GM21367 (cell line): ENCODE results near the gene KPNB1.

Experiments used
- ATAC-seq: cut with Tn5 transposase; IDR thresholded peaks from one replicate; pipeline ENCODE4 v1.9.1; 2021; ENCODE audit not compliant: unreplicated experiment

Gene KPNB1

DNA sequence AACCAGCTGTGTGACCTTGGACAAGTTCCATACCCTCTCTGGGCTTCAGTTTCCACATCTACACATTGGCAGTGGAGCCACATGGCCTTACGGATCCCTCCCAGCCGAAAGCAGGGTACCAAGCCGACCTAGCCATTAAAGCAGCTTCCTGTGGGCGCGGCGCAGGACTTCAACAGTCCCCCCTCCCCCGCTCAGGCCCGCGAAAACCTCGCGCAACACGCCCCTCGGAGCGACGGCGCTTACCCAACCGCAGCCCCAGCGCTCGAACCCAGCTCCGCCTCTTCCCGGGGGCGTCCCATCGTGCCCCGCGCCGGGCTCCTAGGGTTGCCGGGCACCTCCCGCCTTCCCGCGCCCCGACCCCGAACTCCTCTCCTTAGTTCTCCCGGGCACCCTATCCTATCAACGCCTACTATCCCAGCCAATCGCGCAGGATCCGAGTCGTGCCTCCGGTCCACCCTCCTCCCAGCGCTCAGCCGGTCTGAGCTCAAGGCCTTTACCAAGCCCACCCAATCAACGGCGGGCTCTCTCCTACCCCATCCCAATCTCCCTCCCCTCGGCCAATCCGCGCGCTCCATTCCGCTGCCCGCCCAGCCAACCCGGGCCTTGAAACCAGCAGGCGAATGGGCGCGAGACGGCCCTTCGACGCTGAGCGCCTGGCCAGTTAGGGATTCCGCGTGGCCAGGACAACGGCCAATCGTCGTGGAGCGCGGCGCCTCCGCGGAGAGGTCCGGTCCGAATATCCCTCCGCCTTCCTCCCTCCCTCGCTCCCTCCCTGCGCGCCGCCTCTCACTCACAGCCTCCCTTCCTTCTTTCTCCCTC lies at the start of gene KPNB1:
TSS of gene KPNB1 (plus strand) at position 767 of the 819 bp plus-strand sequence. CDS start 326 bp downstream, outside the sequence.
- ATAC-seq: peak; percentile 70

GRCh38 chr17:47603830-47604597 lies 45.7 kb upstream of the KPNB1 start:
- ATAC-seq: no peak

- ATAC-seq: no peak
Observed at GRCh38 chr17:47604598-47604927, 45.2 kb upstream of the KPNB1 start.

DNA sequence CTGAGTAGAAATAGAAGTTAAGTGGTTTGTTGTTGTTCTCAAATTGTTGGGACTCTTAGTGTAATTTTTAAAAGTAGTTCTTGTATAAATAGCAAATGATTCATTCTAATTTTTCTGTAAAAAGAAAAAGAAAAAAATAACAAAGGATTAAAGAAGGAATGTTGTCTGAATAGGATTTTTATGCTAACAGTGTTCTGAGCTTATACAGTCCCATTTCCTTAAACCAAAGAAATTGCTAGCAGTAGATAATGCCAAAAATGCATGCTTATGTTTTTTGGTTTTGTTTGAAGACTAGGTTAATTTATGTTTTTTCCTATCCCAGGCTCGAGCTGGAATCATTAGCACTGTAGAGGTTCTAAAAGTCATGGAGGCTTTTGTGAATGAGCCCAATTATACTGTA lies 44.7 kb upstream of the KPNB1 start:
- no peak for ATAC-seq

- ATAC-seq: no peak
Observed at GRCh38 chr17:47607481-47607880, 42.2 kb upstream of the KPNB1 start.

GRCh38 chr17:47611372-47612350 lies 38.1 kb upstream of the KPNB1 start:
- ATAC-seq: no peak

DNA sequence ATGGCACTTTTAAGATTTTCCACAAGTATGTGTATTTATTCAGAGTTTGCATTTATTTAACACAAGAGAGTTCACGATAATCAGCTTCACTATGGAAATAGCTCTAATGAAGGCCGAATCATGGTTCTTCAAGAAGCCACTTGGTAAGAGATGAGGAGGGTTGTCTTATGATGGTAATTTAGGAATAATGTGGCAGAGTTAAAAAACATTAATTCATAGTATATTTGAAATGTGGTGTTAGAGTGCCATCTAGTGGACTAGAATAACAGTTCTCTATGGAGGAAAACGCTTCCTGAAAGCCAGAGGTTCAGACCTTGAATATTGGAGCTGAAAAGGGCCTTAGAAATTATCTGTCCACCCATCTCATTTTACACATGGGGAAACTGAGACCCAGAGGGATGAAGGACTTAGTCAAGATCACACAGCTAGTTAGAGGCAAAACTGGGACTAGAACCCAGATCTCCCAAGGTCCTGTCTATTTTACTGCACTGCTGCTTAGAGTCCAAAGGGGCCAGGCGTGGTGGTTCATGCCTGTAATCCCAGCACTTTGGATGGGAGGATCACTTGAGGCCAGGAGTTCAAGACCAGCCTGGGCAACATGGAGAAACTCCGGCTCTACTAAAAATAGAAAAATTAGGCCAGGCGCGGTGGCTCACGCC lies 33.8 kb upstream of the KPNB1 start:
- ATAC-seq: no peak

DNA sequence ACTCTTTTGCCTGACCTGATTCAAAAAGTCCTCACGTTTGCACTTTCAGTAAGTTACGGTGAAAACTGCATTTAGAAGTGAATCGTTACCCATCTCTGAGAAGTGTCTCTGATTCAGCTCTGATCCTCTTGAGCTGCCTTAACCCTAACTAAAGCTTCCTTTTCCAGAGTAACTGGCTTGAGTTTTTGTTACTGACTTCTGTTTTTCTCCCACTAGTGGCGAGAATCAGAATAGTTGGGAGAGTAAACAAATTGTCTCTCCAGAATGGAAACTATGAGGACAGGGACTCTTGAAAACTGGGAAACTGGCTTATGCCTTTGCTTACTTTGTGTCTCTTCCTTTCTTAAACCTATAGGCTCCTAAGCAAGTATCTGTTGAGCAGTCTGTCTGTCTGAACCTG lies 31.3 kb upstream of the KPNB1 start:
- ATAC-seq: no peak

DNA sequence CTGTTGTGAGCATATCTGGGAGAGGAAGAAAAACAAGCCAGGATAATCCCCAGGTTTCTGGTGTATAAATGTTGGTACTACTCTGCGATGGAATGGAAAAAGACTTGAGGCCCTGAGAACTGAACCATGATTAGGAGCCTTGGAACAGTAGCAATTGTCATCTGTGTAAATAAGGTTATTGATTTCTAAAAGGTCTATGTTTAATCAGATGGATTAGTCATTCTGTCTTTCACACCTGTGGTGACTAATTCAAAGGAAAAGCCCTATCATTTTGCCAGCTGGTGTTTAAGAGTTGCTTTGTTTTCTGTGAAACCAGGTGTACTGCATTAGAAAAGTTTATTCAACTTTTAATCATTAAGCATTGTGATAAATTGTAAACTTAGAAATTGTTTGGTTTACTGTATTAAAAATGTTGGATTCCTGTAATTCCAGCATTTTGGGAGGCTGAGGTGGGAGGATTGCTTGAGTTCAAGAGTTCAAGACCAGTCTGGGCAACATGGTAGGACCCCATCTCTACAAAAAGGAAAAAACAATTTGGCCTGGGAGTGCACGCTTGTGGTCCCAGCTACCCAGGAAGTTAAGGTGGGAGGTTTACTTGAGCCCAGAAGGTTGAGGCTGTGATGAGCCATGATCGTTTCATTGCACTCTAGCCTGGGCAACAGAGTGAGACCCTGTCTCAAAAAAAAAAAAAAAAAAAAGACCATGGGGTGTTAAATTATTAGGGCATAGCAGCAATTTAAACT lies 29.0 kb upstream of the KPNB1 start:
- no peak for ATAC-seq

- ATAC-seq: no peak
Observed at GRCh38 chr17:47621293-47622179, 28.2 kb upstream of the KPNB1 start.

DNA sequence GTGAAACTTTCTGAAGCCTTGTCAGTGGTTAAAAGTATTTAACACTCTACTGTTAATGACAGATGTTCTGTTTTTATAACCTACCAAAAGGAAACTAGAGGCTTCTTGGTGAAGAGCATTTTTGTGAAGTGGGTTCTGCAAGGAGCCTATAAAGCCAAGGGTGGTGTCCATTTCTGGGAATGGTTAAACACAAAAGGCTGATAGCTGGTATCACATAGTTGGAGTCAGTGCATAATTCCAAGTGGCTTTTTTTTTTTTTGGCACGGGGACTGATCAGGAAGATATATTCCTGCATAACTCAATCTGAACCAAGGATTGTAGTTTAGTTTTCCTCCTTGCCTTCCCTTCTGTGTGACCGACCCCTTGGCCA lies 27.6 kb upstream of the KPNB1 start:
- no peak for ATAC-seq

- ATAC-seq: no peak
Observed at GRCh38 chr17:47624727-47625068, 25.0 kb upstream of the KPNB1 start.

GRCh38 chr17:47628014-47628566 lies 21.6 kb upstream of the KPNB1 start:
- no peak for ATAC-seq

DNA sequence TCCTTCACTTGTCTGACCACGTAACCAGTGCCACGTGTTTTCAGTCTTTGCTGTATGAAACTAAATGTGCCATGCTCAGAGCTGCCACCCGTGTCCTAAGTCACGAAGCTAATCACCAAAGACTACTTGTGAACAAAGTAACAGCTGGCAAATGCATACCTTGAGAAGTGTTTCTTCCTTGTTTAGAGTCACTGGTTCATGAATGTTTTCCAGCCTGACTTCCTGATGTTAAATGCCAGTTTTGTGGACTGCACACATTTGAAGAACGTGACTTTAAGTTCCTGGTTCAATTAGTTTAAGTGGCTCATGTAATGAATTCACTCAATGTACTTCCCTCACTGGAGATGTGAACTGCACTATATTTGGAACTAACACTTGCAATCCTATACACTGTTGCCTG lies 19.9 kb upstream of the KPNB1 start:
- ATAC-seq: no peak

DNA sequence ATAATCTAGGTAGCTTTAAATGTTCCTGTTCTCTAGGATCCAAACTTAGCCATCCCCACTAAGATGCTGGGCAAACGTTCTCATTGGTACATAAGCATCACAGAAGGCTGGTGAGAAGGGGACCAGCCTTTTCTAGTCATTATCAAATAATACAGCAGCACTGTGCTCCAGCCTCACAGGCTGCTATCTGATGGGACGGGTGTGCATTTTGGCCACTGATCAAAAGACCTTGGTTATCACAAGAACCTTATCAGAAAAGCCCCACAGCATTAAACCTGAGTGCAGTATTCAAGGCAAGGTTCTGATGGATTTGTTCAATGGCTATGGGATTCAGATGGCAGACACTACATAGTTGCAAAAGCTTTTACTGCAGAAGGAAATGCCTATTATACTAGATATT lies 19.1 kb upstream of the KPNB1 start:
- ATAC-seq: no peak

DNA sequence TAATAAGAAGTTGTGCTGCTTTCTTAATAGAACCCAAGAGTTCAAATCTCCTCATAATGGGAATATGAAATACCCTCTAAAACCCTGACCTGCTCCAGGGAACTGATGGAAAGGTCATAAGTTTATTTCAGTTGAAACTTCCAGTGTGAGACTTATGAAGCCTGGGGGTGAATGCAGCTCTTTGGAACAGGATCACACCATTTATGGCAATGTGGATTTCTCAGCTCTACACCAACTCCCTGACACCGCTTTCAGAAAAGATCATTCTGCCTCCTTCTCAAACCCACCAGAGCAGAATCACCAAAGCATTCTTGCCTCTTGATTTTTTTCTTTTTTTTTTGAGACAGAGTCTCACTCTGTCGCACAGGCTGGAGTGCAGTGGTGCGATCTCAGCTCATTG lies 16.7 kb upstream of the KPNB1 start:
- ATAC-seq: no peak

- no peak for ATAC-seq
Observed at GRCh38 chr17:47633996-47634395, 15.7 kb upstream of the KPNB1 start.

GRCh38 chr17:47634870-47635269 lies 14.8 kb upstream of the KPNB1 start:
- no peak for ATAC-seq

- no peak for ATAC-seq
Observed at GRCh38 chr17:47635734-47636133, 14.0 kb upstream of the KPNB1 start.
